ENCODE results near the gene HARS1. TPM values are rescaled to one million over a fixed set of nuclear protein-coding genes. Genes with fewer than 3 reads are reported as not detected.
A peak's percentile ranks its signal among the peaks of the same experiment; 100 is the strongest.

HARS1 gene
- total and polyA plus RNA-seq, 10 of the 15 experiments (the other 5 are each of a cell fraction or from before 2014, with no cell fraction given): 12.0 to 93.8 (median 76.9) TPM

DNA sequence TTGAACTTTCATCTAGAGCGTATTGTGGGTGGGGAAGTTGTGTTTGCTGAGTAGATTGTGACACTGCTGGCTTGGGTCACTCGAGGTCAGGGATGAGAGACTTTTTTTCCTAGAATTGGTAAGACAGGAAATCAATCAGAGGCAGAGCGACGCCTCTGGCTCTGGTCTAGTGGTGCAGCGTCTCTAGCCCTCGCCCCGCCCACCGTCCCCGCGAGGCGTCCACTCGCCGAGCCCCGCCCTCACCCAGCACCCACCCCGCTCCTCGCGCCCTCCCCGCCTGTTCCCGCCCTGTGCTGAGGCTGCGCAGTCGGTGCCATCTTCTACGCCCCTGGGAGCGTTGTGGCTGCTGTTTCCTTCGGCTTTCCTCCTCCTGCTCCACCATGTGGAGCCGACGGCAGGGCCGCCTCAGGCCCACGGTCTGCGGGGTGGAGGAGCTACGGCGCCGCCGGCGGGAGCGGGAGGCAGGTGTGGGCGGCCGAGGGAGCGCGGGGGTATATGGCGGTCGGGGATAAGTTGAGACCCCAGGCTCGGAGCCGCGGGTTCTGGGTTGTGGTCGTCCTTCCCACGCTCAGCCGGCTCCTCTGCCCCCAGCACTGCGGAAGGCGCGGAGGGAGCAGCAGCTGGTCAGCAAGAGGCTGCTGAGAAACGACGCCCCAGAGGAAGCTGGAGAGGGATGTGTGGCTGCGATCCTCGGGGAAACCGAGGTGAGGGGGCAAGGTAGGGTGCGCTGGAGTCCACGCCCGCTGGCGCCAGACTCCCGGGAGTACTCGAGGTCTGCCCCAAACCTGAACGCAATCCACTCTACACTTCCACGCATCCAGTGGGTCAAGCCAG, 51.8 kb downstream of the HARS1 start, which contains the start of gene TMCO6 (continued):
- peak; percentile 37; the same call in 1 of the 2 replicates for TF ChIP-seq EED (IDR thresholded peaks at IDR 0.05; ENCODE audit: low read depth)
- peak; percentile 67; the same call in 1 of the 2 replicates for TF ChIP-seq CREB1 (IDR thresholded peaks at IDR 0.05; ENCODE audit: low read depth)
- TF ChIP-seq, protein P1, sequence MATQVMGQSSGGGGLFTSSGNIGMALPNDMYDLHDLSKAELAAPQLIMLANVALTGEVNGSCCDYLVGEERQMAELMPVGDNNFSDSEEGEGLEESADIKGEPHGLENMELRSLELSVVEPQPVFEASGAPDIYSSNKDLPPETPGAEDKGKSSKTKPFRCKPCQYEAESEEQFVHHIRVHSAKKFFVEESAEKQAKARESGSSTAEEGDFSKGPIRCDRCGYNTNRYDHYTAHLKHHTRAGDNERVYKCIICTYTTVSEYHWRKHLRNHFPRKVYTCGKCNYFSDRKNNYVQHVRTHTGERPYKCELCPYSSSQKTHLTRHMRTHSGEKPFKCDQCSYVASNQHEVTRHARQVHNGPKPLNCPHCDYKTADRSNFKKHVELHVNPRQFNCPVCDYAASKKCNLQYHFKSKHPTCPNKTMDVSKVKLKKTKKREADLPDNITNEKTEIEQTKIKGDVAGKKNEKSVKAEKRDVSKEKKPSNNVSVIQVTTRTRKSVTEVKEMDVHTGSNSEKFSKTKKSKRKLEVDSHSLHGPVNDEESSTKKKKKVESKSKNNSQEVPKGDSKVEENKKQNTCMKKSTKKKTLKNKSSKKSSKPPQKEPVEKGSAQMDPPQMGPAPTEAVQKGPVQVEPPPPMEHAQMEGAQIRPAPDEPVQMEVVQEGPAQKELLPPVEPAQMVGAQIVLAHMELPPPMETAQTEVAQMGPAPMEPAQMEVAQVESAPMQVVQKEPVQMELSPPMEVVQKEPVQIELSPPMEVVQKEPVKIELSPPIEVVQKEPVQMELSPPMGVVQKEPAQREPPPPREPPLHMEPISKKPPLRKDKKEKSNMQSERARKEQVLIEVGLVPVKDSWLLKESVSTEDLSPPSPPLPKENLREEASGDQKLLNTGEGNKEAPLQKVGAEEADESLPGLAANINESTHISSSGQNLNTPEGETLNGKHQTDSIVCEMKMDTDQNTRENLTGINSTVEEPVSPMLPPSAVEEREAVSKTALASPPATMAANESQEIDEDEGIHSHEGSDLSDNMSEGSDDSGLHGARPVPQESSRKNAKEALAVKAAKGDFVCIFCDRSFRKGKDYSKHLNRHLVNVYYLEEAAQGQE (IDR thresholded peaks at IDR 0.05; ENCODE audit: low read depth, low read length): no peak
- no peak for TF ChIP-seq FOS (IDR thresholded peaks at IDR 0.05; ENCODE audit: borderline replicate concordance, extremely low read depth, insufficient read length)
- no peak for TF ChIP-seq SREBF2 (IDR thresholded peaks at IDR 0.05; ENCODE audit: low read length)
- TF ChIP-seq SMARCA5 (IDR thresholded peaks at IDR 0.05): no peak; the same call in 1 of the 2 replicates
- TF ChIP-seq GATAD2B (conservative IDR thresholded peaks at IDR 0.05; ENCODE audit: low read depth): peak; percentile 86
- TF ChIP-seq NRF1 (conservative IDR thresholded peaks at IDR 0.05; ENCODE audit: low read depth, low read length): peak; percentile 52
- peak; percentile 12; the same call in 1 of the 2 replicates for TF ChIP-seq CREM (IDR thresholded peaks at IDR 0.05; ENCODE audit: low read depth)
- no peak for TF ChIP-seq NR2C1 (IDR thresholded peaks at IDR 0.05)
- TF ChIP-seq, protein P2, sequence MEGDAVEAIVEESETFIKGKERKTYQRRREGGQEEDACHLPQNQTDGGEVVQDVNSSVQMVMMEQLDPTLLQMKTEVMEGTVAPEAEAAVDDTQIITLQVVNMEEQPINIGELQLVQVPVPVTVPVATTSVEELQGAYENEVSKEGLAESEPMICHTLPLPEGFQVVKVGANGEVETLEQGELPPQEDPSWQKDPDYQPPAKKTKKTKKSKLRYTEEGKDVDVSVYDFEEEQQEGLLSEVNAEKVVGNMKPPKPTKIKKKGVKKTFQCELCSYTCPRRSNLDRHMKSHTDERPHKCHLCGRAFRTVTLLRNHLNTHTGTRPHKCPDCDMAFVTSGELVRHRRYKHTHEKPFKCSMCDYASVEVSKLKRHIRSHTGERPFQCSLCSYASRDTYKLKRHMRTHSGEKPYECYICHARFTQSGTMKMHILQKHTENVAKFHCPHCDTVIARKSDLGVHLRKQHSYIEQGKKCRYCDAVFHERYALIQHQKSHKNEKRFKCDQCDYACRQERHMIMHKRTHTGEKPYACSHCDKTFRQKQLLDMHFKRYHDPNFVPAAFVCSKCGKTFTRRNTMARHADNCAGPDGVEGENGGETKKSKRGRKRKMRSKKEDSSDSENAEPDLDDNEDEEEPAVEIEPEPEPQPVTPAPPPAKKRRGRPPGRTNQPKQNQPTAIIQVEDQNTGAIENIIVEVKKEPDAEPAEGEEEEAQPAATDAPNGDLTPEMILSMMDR (IDR thresholded peaks at IDR 0.05 in 2 of 3, conservative IDR thresholded peaks at IDR 0.05 in 1 of 3; ENCODE audit: control insufficient read depth in 2 of 3, extremely low read depth in 1 of 3, insufficient read depth in 1 of 3, low read depth in 3 of 3, low read length in 3 of 3): peak; percentile 63 to 71 (median 69)
- no peak for TF ChIP-seq IRF5 (IDR thresholded peaks at IDR 0.05; ENCODE audit: borderline replicate concordance)
- TF ChIP-seq, protein P3, sequence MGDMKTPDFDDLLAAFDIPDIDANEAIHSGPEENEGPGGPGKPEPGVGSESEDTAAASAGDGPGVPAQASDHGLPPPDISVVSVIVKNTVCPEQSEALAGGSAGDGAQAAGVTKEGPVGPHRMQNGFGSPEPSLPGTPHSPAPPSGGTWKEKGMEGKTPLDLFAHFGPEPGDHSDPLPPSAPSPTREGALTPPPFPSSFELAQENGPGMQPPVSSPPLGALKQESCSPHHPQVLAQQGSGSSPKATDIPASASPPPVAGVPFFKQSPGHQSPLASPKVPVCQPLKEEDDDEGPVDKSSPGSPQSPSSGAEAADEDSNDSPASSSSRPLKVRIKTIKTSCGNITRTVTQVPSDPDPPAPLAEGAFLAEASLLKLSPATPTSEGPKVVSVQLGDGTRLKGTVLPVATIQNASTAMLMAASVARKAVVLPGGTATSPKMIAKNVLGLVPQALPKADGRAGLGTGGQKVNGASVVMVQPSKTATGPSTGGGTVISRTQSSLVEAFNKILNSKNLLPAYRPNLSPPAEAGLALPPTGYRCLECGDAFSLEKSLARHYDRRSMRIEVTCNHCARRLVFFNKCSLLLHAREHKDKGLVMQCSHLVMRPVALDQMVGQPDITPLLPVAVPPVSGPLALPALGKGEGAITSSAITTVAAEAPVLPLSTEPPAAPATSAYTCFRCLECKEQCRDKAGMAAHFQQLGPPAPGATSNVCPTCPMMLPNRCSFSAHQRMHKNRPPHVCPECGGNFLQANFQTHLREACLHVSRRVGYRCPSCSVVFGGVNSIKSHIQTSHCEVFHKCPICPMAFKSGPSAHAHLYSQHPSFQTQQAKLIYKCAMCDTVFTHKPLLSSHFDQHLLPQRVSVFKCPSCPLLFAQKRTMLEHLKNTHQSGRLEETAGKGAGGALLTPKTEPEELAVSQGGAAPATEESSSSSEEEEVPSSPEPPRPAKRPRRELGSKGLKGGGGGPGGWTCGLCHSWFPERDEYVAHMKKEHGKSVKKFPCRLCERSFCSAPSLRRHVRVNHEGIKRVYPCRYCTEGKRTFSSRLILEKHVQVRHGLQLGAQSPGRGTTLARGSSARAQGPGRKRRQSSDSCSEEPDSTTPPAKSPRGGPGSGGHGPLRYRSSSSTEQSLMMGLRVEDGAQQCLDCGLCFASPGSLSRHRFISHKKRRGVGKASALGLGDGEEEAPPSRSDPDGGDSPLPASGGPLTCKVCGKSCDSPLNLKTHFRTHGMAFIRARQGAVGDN (IDR thresholded peaks at IDR 0.05): peak; percentile 82
- no peak for TF ChIP-seq NR2C2 (IDR thresholded peaks at IDR 0.05; ENCODE audit: borderline replicate concordance, control insufficient read depth, insufficient read length, low read depth)

All from GM12878 (cell line).